Measurements from ENCODE around the gene GPRC5B. TPM values are rescaled to one million over a fixed set of nuclear protein-coding genes. Genes with fewer than 3 reads are reported as not detected.

The GPRC5B gene
- total RNA-seq, 1 experiment from 2014 or later: 6.9 TPM

DNA sequence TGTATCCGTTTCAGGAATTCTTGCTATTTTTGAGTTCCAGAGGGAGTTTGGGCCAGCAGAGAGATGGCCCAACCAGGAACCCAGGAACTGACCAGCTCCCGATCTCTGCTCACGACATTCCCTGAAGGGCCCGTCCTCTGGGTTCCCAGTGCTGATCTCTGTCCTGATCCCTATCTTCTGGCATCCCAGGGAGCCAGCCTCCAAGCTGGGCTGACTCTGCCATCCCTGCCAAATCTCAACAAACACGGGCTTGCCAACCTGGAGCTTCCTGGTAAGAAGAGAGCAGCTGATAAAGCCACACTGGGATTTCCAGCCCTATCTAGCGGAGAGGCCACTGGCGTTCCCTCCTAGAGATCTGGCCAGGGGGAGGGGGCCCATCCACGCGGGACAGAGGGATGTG is 16.2 kb downstream of the GPRC5B start:
- ChIA-PET CTCF (no interaction called here), POLR2A (ENCODE audit: low non-redundant PET) (no interaction called here)
- no peak for TF ChIP-seq EZH2 (IDR thresholded peaks at IDR 0.05; ENCODE audit: borderline replicate concordance, low read depth, low read length, poor library complexity, severe bottlenecking)
- TF ChIP-seq, protein P1, sequence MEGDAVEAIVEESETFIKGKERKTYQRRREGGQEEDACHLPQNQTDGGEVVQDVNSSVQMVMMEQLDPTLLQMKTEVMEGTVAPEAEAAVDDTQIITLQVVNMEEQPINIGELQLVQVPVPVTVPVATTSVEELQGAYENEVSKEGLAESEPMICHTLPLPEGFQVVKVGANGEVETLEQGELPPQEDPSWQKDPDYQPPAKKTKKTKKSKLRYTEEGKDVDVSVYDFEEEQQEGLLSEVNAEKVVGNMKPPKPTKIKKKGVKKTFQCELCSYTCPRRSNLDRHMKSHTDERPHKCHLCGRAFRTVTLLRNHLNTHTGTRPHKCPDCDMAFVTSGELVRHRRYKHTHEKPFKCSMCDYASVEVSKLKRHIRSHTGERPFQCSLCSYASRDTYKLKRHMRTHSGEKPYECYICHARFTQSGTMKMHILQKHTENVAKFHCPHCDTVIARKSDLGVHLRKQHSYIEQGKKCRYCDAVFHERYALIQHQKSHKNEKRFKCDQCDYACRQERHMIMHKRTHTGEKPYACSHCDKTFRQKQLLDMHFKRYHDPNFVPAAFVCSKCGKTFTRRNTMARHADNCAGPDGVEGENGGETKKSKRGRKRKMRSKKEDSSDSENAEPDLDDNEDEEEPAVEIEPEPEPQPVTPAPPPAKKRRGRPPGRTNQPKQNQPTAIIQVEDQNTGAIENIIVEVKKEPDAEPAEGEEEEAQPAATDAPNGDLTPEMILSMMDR (conservative IDR thresholded peaks at IDR 0.05; ENCODE audit: low read depth, low read length): no peak
- H3K9me3 ChIP-seq (ENCODE audit: low read depth, low read length, poor library complexity, severe bottlenecking): no peaks in the 10 kb centered on the region
- no peak overlapping the region for H3K27ac ChIP-seq (ENCODE audit: low read depth, low read length, poor library complexity, severe bottlenecking)
- intact Hi-C loops (cut with micrococcal nuclease; ENCODE audit: unreplicated experiment): no loop called here
- no TSS peak for BruUV-seq (replicated peaks)
- H3K4me1 ChIP-seq (ENCODE audit: insufficient read depth, low read length, poor library complexity, severe bottlenecking): no peaks in the 10 kb centered on the region
- no peak overlapping the region for H3K4me3 ChIP-seq (ENCODE audit: low read depth, low read length, poor library complexity, severe bottlenecking)
- no peaks in the 10 kb centered on the region for H3K36me3 ChIP-seq (ENCODE audit: insufficient read depth, low read length, poor library complexity, severe bottlenecking)
- DNase-seq (ENCODE audit: low spot score): no peak
- no peaks in the 10 kb centered on the region for H3K27me3 ChIP-seq (replicated peaks; ENCODE audit: insufficient read depth, low read depth, low read length, poor library complexity)

DNA sequence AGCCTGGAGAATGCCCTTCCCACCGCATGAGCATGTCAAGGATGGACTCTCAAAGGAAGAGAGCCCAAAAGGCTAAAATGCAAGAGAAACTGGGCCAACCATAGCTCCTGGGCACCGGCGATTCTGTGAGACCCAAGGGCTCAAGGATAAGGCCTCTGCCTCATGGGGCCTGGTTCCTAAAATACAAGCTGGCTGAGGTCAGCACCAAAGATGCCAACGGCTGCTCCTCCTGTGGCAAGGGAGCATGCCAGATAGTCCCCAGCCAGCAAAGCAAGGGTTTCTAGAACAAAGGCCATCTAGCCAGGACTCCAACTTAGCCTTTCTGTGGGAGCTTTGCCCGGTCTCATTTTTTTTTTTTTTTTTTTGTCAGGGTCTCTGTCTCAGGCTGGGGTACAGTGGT is 20.1 kb downstream of the GPRC5B start:
- Histone ChIP-seq H3K4me3 (ENCODE audit: low read depth, low read length, poor library complexity, severe bottlenecking) (no peak overlapping the region), H3K4me1 (ENCODE audit: insufficient read depth, low read length, poor library complexity, severe bottlenecking) (no peaks in the 10 kb centered on the region), H3K9me3 (ENCODE audit: low read depth, low read length, poor library complexity, severe bottlenecking) (no peaks in the 10 kb centered on the region), H3K36me3 (ENCODE audit: insufficient read depth, low read length, poor library complexity, severe bottlenecking) (no peaks in the 10 kb centered on the region), H3K27ac (ENCODE audit: low read depth, low read length, poor library complexity, severe bottlenecking) (no peak overlapping the region), H3K27me3 (replicated peaks; ENCODE audit: insufficient read depth, low read depth, low read length, poor library complexity) (no peaks in the 10 kb centered on the region)
- POLR2A ChIA-PET (ENCODE audit: low non-redundant PET): no interaction called here
- BruUV-seq (replicated peaks): no TSS peak
- intact Hi-C loops (cut with micrococcal nuclease; ENCODE audit: unreplicated experiment): no loop called here
- TF ChIP-seq, protein P1 (conservative IDR thresholded peaks at IDR 0.05; ENCODE audit: low read depth, low read length): no peak
- TF ChIP-seq EZH2 (IDR thresholded peaks at IDR 0.05; ENCODE audit: borderline replicate concordance, low read depth, low read length, poor library complexity, severe bottlenecking): no peak
- no peak for DNase-seq (ENCODE audit: low spot score)
- CTCF ChIA-PET: no interaction called here

DNA sequence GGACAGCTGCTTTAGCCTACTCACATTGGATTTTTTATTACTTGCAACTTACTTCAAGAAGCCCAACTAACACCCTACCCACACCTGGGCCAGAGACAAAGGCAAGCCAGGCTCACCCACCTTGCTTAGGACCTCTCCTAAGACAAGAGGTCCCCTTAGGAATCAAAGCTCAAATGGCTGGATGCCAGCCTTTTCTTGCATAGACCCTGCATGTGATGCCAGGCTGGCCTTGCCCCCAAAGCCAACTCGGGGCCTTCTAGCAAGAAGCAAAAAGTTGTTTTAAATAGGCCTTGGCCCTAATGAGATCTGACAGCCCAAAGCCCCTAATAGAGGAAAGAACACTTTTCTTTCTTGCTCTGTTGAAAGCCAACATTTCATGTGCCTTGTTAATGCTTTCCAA is 20.7 kb downstream of the GPRC5B start:
- TF ChIP-seq EZH2 (IDR thresholded peaks at IDR 0.05; ENCODE audit: borderline replicate concordance, low read depth, low read length, poor library complexity, severe bottlenecking): no peak
- TF ChIP-seq, protein P1 (conservative IDR thresholded peaks at IDR 0.05; ENCODE audit: low read depth, low read length): no peak
- Histone ChIP-seq H3K36me3 (ENCODE audit: insufficient read depth, low read length, poor library complexity, severe bottlenecking) (no peaks in the 10 kb centered on the region), H3K27ac (ENCODE audit: low read depth, low read length, poor library complexity, severe bottlenecking) (no peak overlapping the region), H3K9me3 (ENCODE audit: low read depth, low read length, poor library complexity, severe bottlenecking) (no peaks in the 10 kb centered on the region), H3K4me1 (ENCODE audit: insufficient read depth, low read length, poor library complexity, severe bottlenecking) (no peaks in the 10 kb centered on the region), H3K4me3 (ENCODE audit: low read depth, low read length, poor library complexity, severe bottlenecking) (no peak overlapping the region), H3K27me3 (replicated peaks; ENCODE audit: insufficient read depth, low read depth, low read length, poor library complexity) (no peaks in the 10 kb centered on the region)
- no peak for DNase-seq (ENCODE audit: low spot score)
- no TSS peak for BruUV-seq (replicated peaks)
- intact Hi-C loops (cut with micrococcal nuclease; ENCODE audit: unreplicated experiment): no loop called here
- ChIA-PET CTCF (no interaction called here), POLR2A (ENCODE audit: low non-redundant PET) (no interaction called here)
